IMR-90 (cell line): Measurements from ENCODE around the gene PCID2. TPM values are rescaled to one million over a fixed set of nuclear protein-coding genes. Genes with fewer than 3 reads are reported as not detected.

Experiments used
- microRNA-seq, 2 experiments: library from miRNA; stranded (forward) in 1 of 2; unstranded in 1 of 2; fragments of 10-50 nt in 1 of 2; fragments of <30 nt in 1 of 2; gene quantifications in 1 of 2; microRNA quantifications in 1 of 2; one replicate each; pipeline versions ENCODE3 to v1.1.0; 2013 to 2020; ENCODE audit not compliant: insufficient read depth in 1 of 2, insufficient read length in 1 of 2, unreplicated experiment in 1 of 2
- polyA plus RNA-seq, 3 experiments: library from polyadenylated mRNA; depleted of rRNA; stranded (reverse); fragments of >200 nt; gene quantifications; 2 replicates each; pipeline ENCODE4 v1.2.3, GENCODE V29; 2012; ENCODE audit warnings: low replicate concordance in 1 of 3
- small RNA-seq, 5 experiments: library from RNA; depleted of rRNA; stranded (forward); fragments of <200 nt; gene quantifications; one replicate each; pipeline ENCODE3, GENCODE V24; 2012
- total RNA-seq: library from RNA; depleted of rRNA; stranded (reverse); fragments of >200 nt; gene quantifications from 2 replicates; pipeline ENCODE4 v1.2.3, GENCODE V29; 2012; rRNA removed

Gene PCID2
- total and polyA plus RNA-seq, 2 of the 4 experiments (the other 2 are of a cell fraction), result 83.5 to 90.9 TPM

Small RNAs within 50 kb of the gene (microRNA-seq; reads per million reads assigned to microRNA genes)
- gene AL137002.1 (ENCODE audit: insufficient read depth, insufficient read length), result not detected

Small RNAs within 50 kb of the gene (small RNA-seq; reads per million reads assigned to genes)
- 0 reads per million in 5 experiments for gene AL137002.1

Other genes with a start within 250 kb of the PCID2 start
- gene MCF2L, start 239.5 kb downstream of the PCID2 start, total RNA-seq, result 0.18 TPM in 1 of 2 replicates, not detected in the other
- gene MCF2L, start 239.5 kb downstream of the PCID2 start, polyA plus RNA-seq (2012; rRNA removed), result not detected in 2 replicates
- gene F7, start 102.9 kb downstream of the PCID2 start, total RNA-seq, result under 0.01 TPM in 1 of 2 replicates, not detected in the other
- 0.07 and 0.09 TPM in 2 replicates for gene F7, start 102.9 kb downstream of the PCID2 start, polyA plus RNA-seq (2012; rRNA removed)
- gene F10, start 85.9 kb downstream of the PCID2 start, total RNA-seq, result 7.2 and 9.1 TPM in 2 replicates
- 19.5 and 19.7 TPM in 2 replicates for gene F10, start 85.9 kb downstream of the PCID2 start, polyA plus RNA-seq (2012; rRNA removed)
- not detected in 2 replicates for gene PROZ, start 50.0 kb downstream of the PCID2 start, total RNA-seq
- gene PROZ, start 50.0 kb downstream of the PCID2 start, polyA plus RNA-seq (2012; rRNA removed), result not detected in 2 replicates
- 128 and 146 TPM in 2 replicates for gene CUL4A, start 944 bp upstream of the PCID2 start, total RNA-seq
- gene CUL4A, start 944 bp upstream of the PCID2 start, polyA plus RNA-seq (2012; rRNA removed), result 68.7 and 86.0 TPM in 2 replicates
- gene LAMP1, start 88.6 kb upstream of the PCID2 start, total RNA-seq, result 58.3 and 60.6 TPM in 2 replicates
- gene LAMP1, start 88.6 kb upstream of the PCID2 start, polyA plus RNA-seq (2012; rRNA removed), result 229 and 235 TPM in 2 replicates
- gene GRTP1, start 155.5 kb upstream of the PCID2 start, total RNA-seq, result 0.83 and 0.90 TPM in 2 replicates
- gene GRTP1, start 155.5 kb upstream of the PCID2 start, polyA plus RNA-seq (2012; rRNA removed), result 1.4 and 1.7 TPM in 2 replicates
- gene ADPRHL1, start 244.8 kb upstream of the PCID2 start, total RNA-seq, result 0.28 and 0.36 TPM in 2 replicates
- 0.67 and 0.69 TPM in 2 replicates for gene ADPRHL1, start 244.8 kb upstream of the PCID2 start, polyA plus RNA-seq (2012; rRNA removed)